HEK293 (cell line): ENCODE data around the gene UBL7.

ENCODE experiments used
- ZNF10 ChIP-seq: fragments of 450-650 bp; formaldehyde crosslinking; IDR thresholded peaks from 2 replicates; pipeline ENCODE4 v1.5.1; 2017; ENCODE audit warnings: missing biosample characterization, missing genetic modification characterization
- ZNF274 ChIP-seq, 2 experiments: fragments of 200-500 bp in 1 of 2; fragments of 450-650 bp in 1 of 2; sonication (Bioruptor generic) in 1 of 2; formaldehyde crosslinking in 1 of 2; IDR thresholded peaks; 2 replicates each; pipeline versions ENCODE4 v1.5.1 to v1.6.1; 2014 to 2016; ENCODE audit warnings: borderline replicate concordance in 1 of 2, inconsistent platforms in 1 of 2, low read length in 1 of 2, missing biosample characterization in 1 of 2, missing genetic modification characterization in 1 of 2
- ZNF335 ChIP-seq: fragments of 450-650 bp; formaldehyde crosslinking; conservative IDR thresholded peaks from 2 replicates; pipeline ENCODE4 v1.5.1; 2016; ENCODE audit warnings: missing biosample characterization, missing genetic modification characterization
- ZNF792 ChIP-seq: fragments of 450-650 bp; formaldehyde crosslinking; IDR thresholded peaks from 2 replicates; pipeline ENCODE4 v1.5.1; 2016; ENCODE audit warnings: missing biosample characterization, missing genetic modification characterization
- TF ChIP-seq, protein P1 (sequence below): fragments of 450-650 bp; formaldehyde crosslinking; IDR thresholded peaks from 2 replicates; pipeline ENCODE4 v1.5.1; 2017; ENCODE audit warnings: missing biosample characterization, missing genetic modification characterization
- TF ChIP-seq, protein P2 (sequence below): fragments of 450-650 bp; formaldehyde crosslinking; IDR thresholded peaks from 2 replicates; pipeline ENCODE4 v1.5.1; 2016; ENCODE audit warnings: missing biosample characterization, missing genetic modification characterization, low read depth

DNA sequence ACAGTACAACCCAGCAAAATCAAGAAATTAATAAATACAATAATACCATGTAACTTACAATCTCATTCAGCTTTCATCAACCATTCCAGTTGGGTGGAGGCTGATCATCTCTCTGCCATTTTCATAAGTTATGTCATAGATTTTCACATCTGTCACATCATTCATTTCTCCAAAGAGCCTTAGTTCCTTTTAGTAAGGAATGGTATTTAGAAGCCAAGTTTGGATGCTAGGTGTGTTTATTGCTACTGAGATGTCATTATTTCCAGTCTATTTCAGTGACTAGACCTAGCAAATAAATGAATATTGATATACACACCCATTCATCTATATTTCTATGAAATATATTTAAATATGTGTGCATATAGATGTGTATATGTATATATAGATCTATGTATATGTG, 2.7 kb upstream of the UBL7 start:
- TF ChIP-seq ZNF274 (IDR thresholded peaks at IDR 0.05; ENCODE audit: low read length), result no peak
- TF ChIP-seq ZNF274 (tag by site-specific recombination; IDR thresholded peaks at IDR 0.05; ENCODE audit: borderline replicate concordance), result no peak
- TF ChIP-seq, protein P1, sequence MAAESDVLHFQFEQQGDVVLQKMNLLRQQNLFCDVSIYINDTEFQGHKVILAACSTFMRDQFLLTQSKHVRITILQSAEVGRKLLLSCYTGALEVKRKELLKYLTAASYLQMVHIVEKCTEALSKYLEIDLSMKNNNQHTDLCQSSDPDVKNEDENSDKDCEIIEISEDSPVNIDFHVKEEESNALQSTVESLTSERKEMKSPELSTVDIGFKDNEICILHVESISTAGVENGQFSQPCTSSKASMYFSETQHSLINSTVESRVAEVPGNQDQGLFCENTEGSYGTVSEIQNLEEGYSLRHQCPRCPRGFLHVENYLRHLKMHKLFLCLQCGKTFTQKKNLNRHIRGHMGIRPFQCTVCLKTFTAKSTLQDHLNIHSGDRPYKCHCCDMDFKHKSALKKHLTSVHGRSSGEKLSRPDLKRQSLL (tag by site-specific recombination), result no peak
- TF ChIP-seq, protein P2, sequence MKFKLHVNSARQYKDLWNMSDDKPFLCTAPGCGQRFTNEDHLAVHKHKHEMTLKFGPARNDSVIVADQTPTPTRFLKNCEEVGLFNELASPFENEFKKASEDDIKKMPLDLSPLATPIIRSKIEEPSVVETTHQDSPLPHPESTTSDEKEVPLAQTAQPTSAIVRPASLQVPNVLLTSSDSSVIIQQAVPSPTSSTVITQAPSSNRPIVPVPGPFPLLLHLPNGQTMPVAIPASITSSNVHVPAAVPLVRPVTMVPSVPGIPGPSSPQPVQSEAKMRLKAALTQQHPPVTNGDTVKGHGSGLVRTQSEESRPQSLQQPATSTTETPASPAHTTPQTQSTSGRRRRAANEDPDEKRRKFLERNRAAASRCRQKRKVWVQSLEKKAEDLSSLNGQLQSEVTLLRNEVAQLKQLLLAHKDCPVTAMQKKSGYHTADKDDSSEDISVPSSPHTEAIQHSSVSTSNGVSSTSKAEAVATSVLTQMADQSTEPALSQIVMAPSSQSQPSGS, result no peak
- TF ChIP-seq ZNF792 (tag by site-specific recombination), result no peak
- TF ChIP-seq ZNF10, result no peak
- no peak for TF ChIP-seq ZNF335
